Loucy (cell line): Measurements from ENCODE around the gene ARHGAP24.

ENCODE experiments used
- H2AFZ ChIP-seq: fragments of 200-600 bp; sonication (generic); 2 replicates; pipeline ENCODE4 v1.6.0; 2016; ENCODE audit warnings: antibody characterized with exemption, mild to moderate bottlenecking, low read length, moderate library complexity
- H3F3A ChIP-seq: fragments of 200-600 bp; 2 replicates; pipeline ENCODE4 v1.6.0; 2016; ENCODE audit warnings: antibody characterized with exemption, low read depth, mild to moderate bottlenecking
- H3K27me3 ChIP-seq: fragments of 200-600 bp; sonication (generic); 2 replicates; pipeline ENCODE4 v1.6.1; 2014; ENCODE audit warnings: low read length, mild to moderate bottlenecking; ENCODE audit not compliant: insufficient read depth, poor library complexity, severe bottlenecking
- H3K36me3 ChIP-seq: fragments of 200-600 bp; sonication (generic); 2 replicates; pipeline ENCODE4 v1.6.1; 2016; ENCODE audit warnings: low read length; ENCODE audit not compliant: insufficient read depth
- H3K4me1 ChIP-seq: fragments of 200-600 bp; sonication (generic); 2 replicates; pipeline ENCODE4 v1.5.1; 2014; ENCODE audit warnings: low read length, mild to moderate bottlenecking; ENCODE audit not compliant: insufficient read depth, poor library complexity, severe bottlenecking
- H3K4me2 ChIP-seq: fragments of 200-600 bp; sonication (generic); 2 replicates; pipeline ENCODE4 v1.6.0; 2014; ENCODE audit warnings: antibody characterized with exemption, low read length, low read depth, mild to moderate bottlenecking; ENCODE audit not compliant: poor library complexity, severe bottlenecking
- H3K4me3 ChIP-seq: fragments of 200-600 bp; sonication (generic); 2 replicates; pipeline ENCODE4 v1.5.1; 2014; ENCODE audit warnings: low read length, mild to moderate bottlenecking, mixed read lengths; ENCODE audit not compliant: poor library complexity, severe bottlenecking
- H3K79me2 ChIP-seq: fragments of 200-600 bp; sonication (generic); 2 replicates; pipeline ENCODE4 v1.6.1; 2014; ENCODE audit warnings: low read length; ENCODE audit not compliant: insufficient read depth
- H3K9ac ChIP-seq: fragments of 200-600 bp; sonication (generic); 2 replicates; pipeline ENCODE4 v1.6.0; 2014; ENCODE audit warnings: mild to moderate bottlenecking, low read depth, low read length, moderate library complexity; ENCODE audit not compliant: poor library complexity, severe bottlenecking
- H3K9me2 ChIP-seq: fragments of 200-600 bp; sonication (generic); replicated peaks from 2 replicates; pipeline ENCODE4 v1.6.1; 2016; ENCODE audit warnings: low read depth, low read length, mixed read lengths
- H3K9me3 ChIP-seq: fragments of 200-600 bp; sonication (generic); 2 replicates; pipeline ENCODE4 v1.6.1; 2014; ENCODE audit warnings: mild to moderate bottlenecking, antibody characterized with exemption, low read length, low read depth; ENCODE audit not compliant: insufficient read depth
- H4K20me1 ChIP-seq: fragments of 200-600 bp; sonication (generic); 2 replicates; pipeline ENCODE4 v1.6.0; 2014; ENCODE audit warnings: antibody characterized with exemption, low read length, mild to moderate bottlenecking; ENCODE audit not compliant: insufficient read depth, poor library complexity, severe bottlenecking
- EZH2phosphoT487 ChIP-seq: fragments of 200-600 bp; IDR thresholded peaks from 2 replicates; pipeline ENCODE4 v1.6.1; 2018; ENCODE audit warnings: antibody characterized with exemption, mild to moderate bottlenecking, moderate library complexity, borderline replicate concordance
- TF ChIP-seq, protein P1 (sequence below): fragments of 200-600 bp; sonication (generic); conservative IDR thresholded peaks from 2 replicates; pipeline ENCODE4 v1.5.1; 2014; ENCODE audit warnings: mild to moderate bottlenecking, antibody characterized with exemption, low read length

The ARHGAP24 gene

GRCh38 chr4:85671120-85671519 is 196.2 kb downstream of the ARHGAP24 start:
- Histone ChIP-seq H2AFZ (no peak overlapping the region), H3K36me3 (no peaks in the 10 kb centered on the region), H3K4me3 (no peak overlapping the region), H3K4me1 (no peaks in the 10 kb centered on the region), H3K9me2 (no peaks in the 10 kb centered on the region), H3K79me2 (no peaks in the 10 kb centered on the region), H3K9me3 (no peaks in the 10 kb centered on the region), H3K27me3 (no peaks in the 10 kb centered on the region), H3K4me2 (no peak overlapping the region), H4K20me1 (no peaks in the 10 kb centered on the region), H3K9ac (no peak overlapping the region), H3F3A (no peaks in the 10 kb centered on the region)
- TF ChIP-seq EZH2phosphoT487, result no peak
- TF ChIP-seq, protein P1, sequence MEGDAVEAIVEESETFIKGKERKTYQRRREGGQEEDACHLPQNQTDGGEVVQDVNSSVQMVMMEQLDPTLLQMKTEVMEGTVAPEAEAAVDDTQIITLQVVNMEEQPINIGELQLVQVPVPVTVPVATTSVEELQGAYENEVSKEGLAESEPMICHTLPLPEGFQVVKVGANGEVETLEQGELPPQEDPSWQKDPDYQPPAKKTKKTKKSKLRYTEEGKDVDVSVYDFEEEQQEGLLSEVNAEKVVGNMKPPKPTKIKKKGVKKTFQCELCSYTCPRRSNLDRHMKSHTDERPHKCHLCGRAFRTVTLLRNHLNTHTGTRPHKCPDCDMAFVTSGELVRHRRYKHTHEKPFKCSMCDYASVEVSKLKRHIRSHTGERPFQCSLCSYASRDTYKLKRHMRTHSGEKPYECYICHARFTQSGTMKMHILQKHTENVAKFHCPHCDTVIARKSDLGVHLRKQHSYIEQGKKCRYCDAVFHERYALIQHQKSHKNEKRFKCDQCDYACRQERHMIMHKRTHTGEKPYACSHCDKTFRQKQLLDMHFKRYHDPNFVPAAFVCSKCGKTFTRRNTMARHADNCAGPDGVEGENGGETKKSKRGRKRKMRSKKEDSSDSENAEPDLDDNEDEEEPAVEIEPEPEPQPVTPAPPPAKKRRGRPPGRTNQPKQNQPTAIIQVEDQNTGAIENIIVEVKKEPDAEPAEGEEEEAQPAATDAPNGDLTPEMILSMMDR, result no peak

- H3K9ac ChIP-seq, result no peak overlapping the region
- no peaks in the 10 kb centered on the region for H3K79me2 ChIP-seq
These were observed 197.2 kb downstream of the ARHGAP24 start for GRCh38 chr4:85672116-85672515.

GRCh38 chr4:85672959-85673358 is 198.0 kb downstream of the ARHGAP24 start:
- no peaks in the 10 kb centered on the region for H3K9me3 ChIP-seq
- TF ChIP-seq, protein P1, result no peak
- no peak for TF ChIP-seq EZH2phosphoT487
- H3K4me1 ChIP-seq, result no peaks in the 10 kb centered on the region
- H3F3A ChIP-seq, result no peaks in the 10 kb centered on the region
- H3K4me2 ChIP-seq, result no peak overlapping the region
- no peaks in the 10 kb centered on the region for H3K36me3 ChIP-seq
- H2AFZ ChIP-seq, result no peak overlapping the region
- no peaks in the 10 kb centered on the region for H3K27me3 ChIP-seq
- no peaks in the 10 kb centered on the region for H4K20me1 ChIP-seq
- H3K79me2 ChIP-seq, result no peaks in the 10 kb centered on the region
- no peak overlapping the region for H3K9ac ChIP-seq
- H3K4me3 ChIP-seq, result no peak overlapping the region
- H3K9me2 ChIP-seq, result no peaks in the 10 kb centered on the region

More at GRCh38 chr4:85672116-85672515, 197.2 kb downstream of the ARHGAP24 start:
- H3K27me3 ChIP-seq, result no peaks in the 10 kb centered on the region
- TF ChIP-seq, protein P1, result no peak
- TF ChIP-seq EZH2phosphoT487, result no peak
- H4K20me1 ChIP-seq, result no peaks in the 10 kb centered on the region
- no peak overlapping the region for H3K4me2 ChIP-seq
- no peaks in the 10 kb centered on the region for H3K9me2 ChIP-seq
- no peaks in the 10 kb centered on the region for H3K4me1 ChIP-seq
- H3K36me3 ChIP-seq, result no peaks in the 10 kb centered on the region
- no peak overlapping the region for H3K4me3 ChIP-seq
- no peak overlapping the region for H2AFZ ChIP-seq
- H3K9me3 ChIP-seq, result no peaks in the 10 kb centered on the region
- no peaks in the 10 kb centered on the region for H3F3A ChIP-seq
